ENCODE data around the gene PCDH12.

Gene PCDH12

DNA sequence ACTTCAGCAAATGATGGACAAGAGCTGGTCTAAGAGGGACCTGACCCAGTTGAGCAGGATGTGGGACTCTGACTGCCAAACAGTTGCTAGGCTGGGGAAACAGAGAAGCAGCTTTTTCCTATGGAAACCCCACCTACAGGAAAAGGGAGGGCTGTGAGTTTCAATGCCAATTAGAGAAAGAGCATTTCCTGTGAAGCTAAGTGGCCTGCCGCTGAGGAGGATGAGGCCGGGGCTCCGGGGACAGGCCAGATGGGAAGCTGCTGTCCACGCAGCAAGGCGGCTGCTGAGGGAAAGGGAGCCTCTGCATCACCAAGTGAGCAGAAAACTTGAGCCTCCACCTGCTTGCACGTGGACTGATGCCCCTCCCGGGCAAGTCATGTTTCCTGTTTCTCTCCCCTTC is at the start of gene PCDH12:
PCDH12 (minus strand) TSS at position 90 of the 400 bp plus-strand sequence. CDS start 351 bp downstream, outside the sequence.
- DNase-seq, result no peak

DNA sequence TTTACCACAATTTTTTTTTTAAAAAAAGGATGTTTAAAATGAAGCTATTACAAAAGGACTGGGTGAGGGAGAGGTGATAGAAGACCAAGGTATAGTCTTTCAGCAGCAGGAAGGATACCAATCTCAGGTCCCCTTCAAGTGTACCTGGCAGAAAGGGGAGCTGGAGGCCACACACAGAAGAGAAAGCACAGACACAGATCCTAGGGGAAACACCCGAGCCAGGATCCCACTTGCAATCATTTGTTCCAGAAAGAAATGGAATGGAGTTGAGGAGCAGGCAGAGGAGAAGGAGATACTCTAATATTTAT is 49.2 kb upstream of the PCDH12 start:
- no peak for DNase-seq

DNA sequence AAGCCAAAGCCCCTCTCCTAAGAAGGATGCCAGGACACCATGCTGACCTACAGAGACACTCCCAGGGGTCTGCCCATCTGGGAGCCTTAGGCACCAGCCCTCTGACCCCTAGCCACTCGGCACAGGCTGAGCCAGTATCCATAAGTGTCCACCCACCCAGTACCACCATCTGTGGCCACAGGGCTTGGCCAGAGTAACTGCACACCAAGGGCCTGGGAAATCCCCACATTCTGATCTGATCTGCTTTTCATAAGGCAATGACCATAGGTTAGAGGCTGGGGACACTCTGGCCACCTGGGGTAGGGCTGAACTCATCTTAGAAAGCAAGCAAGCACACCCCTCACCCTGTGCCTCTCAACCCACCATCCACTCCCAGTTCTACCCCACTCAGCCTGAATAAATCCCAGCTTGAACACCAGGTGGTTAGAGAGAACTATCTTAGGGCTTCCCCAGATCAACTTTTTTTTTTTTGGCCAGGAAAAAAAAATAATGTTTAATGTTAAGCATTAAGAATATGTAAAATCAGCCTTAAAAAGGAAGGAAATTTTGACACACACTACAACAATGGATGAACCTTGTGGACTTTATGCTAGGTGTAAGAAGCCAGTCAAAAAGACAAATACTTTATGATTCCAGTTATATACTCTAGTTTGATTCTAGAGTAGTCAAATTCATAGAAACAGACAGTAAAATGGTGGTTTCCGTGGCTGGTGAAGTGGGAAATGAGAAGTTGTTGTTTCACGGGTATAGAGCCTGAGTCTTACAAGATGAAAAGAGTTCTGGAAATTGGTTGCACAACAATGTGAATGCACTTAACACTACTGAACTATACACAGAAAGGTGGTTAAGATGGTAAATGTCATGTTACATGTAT is 48.6 kb upstream of the PCDH12 start:
- DNase-seq, result no peak

DNA sequence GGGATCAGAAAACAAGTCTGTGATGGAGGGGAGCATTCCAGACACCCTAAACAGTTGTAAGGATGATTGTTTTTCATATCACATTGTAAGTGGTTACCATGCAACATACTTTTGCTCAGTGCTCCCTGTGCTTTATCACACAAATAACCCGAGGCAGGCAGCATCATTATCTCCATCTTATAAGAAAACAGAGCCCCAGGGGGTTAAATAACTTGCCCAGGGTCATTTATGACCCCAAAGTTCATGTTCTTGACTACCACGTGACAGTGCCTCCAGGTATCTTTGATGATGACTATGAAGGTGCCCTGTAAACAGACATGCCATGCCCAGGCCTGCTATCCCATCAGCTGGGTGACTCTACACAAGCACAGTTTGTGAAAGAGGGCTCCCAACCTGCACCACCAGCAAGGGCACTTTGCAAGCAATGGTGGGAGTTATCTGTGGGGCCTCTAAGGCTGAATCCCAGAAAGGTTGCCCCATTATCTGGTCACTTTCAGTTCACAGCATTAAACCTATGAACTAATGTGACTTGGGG is 45.3 kb upstream of the PCDH12 start:
- no peak for DNase-seq

DNA sequence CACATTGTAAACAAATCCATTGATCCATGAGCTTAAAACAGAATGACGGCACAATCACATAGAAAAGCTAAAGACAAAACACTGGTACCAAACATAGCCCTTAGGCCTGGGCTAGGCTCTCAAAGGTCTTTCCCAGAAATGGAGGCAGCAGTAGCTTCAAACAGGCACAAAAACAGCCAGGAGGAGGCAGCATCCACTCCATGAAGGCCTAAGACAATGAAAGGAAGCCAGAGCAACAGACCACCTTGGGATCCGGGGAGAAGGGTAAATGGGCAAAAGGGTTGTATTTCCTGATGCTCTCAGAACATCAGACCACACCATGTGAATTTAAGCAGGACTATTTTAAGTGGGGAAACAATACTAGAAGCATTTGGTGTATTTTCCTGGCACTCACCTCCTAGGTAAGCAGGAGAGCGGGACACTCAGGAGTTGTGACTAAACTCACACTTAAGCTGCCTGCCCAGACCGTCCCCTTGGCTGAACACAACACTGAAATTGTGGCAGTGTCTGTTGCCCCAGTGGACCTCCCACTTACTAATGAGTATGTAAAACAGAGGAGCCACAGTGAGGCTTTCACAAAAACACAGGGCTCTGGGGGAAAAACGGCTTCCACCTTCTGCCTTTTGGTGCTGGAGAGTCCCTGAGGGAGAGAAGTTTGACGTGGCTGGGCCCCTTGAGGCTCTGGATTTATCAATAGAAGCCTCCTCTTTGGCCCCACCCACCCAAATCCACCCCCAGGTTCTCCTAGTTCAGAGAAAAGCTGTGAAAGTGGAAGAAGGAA is 42.9 kb upstream of the PCDH12 start:
- DNase-seq, result no peak

DNA sequence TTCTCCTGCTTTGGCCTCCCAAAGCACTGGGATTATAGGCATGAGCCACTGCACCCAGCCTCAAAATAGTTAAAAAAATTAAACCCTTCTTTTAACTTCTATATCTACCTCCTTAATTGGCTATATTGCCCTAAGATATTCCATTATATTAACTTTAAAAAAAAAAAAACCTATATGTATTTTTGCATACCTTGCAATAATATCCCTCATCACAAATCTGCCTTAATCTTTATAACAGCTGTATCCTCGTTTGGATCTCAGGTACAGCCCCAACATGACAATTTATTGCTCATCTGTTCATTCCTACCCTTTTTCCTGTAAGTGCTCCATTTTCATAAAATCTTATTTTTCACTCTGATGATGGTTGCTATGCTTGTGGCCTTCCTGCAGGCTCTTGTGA is 42.2 kb upstream of the PCDH12 start:
- DNase-seq, result no peak

DNA sequence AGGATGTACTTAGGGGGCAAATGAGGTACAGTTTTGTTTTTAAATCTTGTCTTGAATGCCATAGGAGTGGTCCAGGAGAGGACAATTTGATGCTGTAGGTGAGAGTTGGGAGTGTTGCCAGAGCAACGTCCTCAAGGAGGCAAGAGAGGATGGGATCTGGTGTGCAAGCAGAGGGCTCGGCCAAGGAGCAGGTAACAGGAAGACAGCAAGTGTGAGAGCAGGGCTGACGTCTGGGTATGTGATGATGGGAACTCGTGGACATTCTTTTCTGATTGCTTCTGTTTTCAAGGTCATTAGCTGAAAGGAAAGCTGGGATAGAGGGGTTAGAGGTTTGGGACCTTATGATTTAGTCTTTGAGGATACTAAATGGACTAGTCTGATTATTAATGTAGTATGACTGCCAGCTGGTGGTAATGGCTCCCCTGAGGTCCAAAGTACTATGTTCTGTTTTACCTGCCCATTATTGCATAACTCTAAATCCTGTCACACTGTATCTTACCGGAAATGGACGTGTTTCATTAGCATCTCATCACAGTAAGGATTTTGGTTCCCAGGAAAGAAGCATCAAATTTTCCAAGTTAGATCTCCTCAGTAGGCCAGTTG is 39.5 kb upstream of the PCDH12 start:
- no peak for DNase-seq

DNA sequence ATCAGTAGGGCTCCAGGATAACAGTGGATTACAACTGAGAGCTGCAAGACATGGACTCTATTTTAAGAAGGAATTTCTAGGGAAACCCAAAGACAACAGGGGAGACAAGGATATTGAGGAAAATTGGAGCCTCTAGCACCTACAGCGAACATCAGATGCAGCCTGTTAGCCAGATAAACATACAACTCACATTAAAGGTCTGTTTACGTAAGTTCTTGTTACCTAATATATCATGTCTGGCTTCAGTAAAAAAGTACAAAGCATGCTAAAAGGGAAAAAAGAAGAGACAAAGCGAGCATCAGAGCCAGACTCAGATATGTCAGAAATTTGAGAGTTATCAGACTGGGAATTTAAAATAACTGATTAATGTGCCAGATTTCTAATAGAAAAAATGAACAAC is 37.7 kb upstream of the PCDH12 start:
- no peak for DNase-seq

DNA sequence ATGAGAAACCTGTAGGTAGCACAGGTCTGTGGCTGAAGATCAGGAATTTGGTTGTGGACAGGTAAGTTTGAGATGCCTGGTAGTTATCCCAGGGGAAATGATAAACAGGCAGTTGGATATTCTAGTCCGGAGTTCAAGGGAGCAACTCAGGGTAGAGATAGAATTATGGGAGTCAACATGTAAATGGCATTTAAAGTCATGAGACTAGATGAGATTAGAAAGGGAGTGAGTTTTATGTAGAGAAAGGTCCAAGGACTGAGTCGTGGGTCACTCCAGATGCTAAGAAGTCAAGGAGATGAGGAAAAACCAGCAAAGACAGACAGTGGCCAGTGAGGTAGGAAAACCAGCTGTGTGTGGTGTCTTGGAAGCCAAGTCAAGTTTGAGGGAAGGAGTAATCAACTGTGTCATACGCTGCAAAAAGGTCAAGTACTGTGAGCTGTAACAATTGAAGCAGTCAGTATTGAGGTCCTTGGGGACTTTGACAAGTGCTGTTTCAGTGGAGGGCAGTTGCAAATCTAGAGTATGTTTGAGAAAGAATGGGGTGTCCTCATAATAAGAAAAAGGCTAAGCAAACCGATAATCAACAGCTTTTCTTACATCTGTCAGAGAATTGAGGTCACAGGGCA is 36.6 kb upstream of the PCDH12 start:
- no peak for DNase-seq

DNA sequence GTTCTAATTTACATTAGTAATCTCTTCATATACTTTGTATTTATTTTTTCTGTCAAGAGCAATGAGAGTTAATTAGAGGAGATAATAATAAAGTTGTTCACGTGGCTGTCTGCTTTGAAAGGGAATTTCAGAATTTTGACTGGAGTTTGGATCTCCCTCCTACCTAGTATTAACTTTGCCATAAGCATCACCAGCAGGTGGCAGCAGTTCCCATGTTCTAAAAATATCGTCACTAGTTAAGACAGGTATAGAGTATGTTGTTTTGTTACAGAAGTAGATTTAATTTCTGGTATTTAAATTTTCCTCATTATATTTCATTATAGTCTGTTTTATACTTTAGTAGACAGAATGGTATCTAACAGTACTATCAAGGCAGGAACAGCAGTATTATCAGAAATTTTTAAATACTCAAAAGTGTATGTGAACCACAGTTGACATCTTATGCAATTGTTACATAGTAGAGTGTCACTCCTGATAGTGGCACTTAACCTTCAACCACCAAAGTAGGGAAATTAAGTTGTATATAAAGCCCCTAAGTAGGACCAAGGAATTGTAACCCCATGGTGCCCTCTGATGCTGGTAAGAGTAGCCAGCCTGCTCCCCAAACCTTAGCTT is 34.5 kb upstream of the PCDH12 start:
- DNase-seq, result peak; percentile 50 to 80 (median 62)

DNA sequence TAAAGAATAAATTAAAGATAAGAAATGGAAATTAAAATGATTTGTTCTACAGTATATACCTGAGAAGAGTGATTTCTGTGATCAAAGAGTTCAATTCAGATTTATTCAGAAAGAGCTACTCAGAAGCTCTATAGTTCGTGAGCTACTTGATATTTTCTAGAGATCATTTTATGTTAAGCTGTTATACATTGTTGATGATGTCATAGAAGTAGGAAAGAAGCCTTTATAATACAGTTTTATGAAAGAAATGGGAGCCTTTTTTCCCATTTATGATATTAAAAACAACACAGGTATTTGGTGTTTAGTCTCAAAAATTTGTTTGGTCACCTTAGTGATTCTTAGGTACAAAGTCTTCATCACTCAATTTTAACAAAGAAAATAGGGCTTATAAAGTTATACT is 31.7 kb upstream of the PCDH12 start:
- no peak for DNase-seq

DNA sequence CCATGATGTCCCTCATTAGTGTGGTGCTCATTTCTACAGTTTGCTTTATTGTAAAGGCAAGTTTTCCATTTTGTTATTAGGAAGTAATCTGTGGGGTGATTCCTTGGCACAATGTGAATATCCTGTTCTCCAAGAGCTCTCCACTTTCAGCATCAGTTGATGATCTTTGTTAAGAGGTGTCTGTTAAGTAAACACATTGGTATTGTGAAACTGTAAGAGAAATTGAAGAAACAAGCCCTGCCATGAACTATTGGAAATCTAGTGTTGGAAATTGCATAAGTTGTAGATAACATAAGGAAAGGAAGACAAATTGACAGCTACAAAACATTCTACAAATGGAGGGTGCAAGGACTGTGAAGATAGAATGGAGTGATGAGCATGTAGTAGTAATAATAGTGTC is 28.1 kb upstream of the PCDH12 start:
- DNase-seq, result no peak

DNA sequence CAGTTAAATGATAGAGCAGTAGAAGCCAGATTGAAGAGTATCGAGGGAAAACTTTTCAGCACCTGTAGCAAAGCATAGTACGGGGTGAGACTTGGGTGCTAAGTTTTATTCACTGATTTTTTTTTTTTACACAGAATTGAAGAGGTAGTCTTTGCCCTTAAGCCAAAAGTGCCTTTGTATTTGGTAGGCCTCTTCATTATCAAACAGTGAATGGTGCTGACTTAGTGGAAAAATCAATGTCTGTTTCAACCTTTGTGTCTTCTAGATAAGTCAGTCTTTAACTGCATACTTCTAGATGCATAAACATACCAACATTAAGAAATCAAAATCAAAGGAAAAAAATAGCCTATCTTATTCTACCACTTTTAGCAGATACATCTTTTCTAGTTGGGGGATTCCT is 24.6 kb upstream of the PCDH12 start:
- DNase-seq, result no peak

DNA sequence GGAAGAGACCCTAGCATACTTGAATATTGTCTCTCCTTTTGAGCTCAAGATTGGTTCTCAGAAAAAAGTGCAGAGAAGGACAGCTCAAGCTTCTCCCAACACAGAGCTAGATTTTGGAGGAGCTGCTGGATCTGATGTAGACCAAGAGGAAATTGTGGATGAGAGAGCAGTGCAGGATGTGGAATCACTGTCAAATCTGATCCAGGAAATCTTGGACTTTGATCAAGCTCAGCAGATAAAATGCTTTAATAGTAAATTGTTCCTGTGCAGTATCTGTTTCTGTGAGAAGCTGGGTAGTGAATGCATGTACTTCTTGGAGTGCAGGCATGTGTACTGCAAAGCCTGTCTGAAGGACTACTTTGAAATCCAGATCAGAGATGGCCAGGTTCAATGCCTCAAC is 20.4 kb upstream of the PCDH12 start:
- DNase-seq, result no peak

DNA sequence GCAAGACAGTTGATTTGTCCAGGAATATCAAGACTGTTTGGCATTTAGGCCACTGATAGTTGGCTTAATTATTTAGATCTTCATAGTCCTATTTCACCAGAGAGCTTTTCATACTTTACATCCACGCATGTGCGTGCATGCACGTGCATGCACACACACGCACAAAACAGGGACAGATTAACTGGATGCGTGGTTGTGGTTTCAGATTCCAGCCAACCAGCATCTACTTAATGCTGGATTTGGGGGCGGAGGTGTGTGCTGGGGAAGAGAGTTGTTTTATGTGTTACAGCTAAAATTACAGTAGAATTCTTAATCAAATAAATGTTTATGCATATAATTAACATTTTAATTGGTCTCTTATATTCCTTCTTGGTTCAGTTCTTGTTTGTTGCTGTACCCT is 18.2 kb upstream of the PCDH12 start:
- DNase-seq, result no peak

DNA sequence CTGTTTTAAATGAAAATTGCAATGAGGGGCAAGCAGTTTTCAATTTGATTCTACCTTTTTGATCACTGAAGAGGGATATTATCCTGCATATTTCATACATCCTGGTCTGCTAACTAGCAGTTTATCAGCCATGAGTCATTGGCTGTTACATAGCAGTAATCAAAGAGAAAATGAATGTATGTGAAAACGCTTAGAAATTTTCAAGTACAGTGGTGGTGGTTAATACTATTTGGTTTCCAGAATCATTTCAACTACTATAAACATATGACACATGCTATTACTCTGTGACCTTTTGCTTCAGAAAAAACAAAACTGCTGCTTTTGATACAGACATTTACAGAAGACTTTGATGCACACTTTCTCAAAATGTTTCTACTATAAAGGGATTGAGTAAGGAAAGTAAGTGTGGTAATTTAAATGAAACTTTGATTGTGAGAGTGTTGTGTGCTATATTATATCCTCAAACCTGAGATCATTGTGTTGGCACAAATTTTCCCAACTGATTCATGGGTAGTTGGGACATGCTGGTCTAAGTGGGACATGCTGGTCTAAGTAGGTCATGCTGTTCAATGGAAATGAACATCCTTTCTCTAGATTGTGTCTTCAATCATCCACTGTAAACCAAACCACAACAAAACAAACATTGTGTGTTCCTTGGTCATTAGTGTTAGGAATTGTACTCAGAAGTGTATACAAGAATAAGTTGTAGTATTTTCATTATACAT is 16.0 kb upstream of the PCDH12 start:
- DNase-seq, result no peak

DNA sequence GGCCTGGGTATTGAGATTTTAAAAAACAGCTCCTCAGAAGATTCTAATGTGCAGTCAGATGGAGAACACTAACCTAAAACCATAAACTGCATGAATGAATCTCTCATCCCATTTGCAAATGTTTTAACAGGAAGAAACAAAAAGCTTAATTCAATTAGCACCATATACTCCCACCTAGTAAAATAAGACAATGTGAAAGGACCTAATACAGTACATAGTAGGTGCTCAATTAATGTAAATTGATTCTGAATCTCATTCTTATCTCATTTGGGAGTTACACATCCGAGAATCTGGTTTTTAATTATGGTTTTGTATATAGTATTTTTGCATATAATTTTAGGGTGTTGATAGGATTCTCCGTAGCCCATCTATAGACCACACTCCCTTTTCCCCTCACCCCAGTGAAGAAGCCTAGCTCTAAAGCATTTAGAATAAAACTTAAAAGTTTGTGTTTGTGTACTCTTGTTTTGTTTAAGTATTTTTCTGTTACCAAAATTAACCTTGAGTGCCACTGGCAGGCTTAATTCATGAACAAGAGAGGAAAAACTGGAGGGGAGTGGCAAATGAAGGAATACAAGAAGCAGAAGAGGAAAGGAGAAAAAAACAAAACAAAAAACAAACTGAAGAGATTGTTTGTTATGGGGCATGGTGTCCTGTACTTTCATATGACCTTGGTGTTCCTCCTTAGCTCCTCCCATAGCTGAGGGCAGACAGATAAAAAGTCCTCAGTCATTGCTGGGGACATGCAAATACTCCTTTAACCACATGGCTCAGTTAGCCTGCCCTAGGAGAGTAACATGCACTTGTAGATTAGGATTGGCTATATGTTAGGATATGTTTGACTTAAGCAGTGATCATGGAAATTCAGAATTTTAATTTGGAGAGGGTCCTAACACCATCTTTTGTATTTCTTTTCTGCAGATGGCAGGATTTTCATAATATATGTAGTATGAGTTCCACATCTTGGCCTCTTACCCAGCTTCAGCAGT is 12.1 kb upstream of the PCDH12 start:
- no peak for DNase-seq

DNA sequence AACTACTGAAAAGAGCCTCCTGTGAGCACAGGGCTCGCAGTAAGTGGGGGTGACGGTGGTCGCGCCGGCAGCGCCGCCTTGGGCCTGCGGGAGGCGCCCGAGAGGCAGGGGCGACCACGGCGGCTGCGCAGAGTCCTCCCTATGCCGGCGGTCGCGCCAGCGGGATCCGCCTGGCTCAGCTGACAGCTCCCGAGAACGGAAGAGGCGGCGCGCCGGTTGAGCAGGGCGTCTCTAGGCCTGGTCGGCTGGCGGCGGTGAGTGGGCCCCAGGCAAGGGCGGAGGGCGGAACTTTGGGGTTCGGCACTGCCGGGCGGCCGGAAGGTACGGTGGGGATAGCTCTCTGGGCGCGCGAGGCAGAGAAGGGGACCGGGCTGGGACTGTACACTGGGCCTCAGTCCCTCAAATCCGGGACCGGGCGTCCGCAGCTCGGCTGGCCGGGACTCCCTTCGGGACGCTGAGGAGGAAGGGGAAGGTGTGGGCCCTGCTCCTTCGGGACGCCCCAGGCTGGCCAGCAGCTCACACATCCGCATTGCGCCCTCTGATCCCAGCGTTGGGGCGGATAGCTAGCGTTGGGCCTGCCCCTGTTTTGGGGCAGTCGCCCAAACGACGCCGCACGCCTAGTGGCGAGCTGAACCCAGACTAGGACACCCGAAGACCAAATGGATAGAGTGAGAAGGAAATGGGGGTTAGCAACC is 11.1 kb upstream of the PCDH12 start, which contains the start of gene RNF14:
RNF14 (plus strand) TSS at position 192 of the 695 bp plus-strand sequence. CDS start 4,484 bp downstream, outside the sequence.
- DNase-seq, result peak; percentile 84 to 88 (median 85)

DNA sequence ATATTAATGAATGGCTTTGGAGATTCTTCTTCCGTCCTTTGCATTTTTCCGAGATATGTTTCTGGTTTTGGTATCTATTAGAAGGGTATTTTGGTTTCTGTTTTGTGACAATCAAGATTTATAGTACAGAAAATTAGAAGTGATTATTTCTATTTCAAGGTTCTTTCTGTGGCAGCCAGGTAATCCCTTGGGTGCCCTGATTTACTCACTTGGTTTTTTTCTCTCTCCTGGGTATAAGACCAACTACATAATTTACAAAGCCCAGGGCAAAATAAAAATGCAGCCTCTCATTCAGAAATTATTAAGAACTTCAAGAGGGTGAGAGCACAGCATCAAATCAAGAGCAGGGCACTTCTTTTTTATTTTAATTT is 8.9 kb upstream of the PCDH12 start:
- DNase-seq, result no peak

All from activated CD4-positive, CD25-positive, alpha-beta regulatory T cell (primary cell).